GM12875 (cell line): ENCODE measurements around the gene FGFR3.

Experiments
- H3K4me3 ChIP-seq: one replicate; pipeline ENCODE4 v1.5.1; 2011; ENCODE audit warnings: low read depth, low read length, control low read depth
- TF ChIP-seq, protein P1 (sequence below): IDR thresholded peaks from 2 replicates; pipeline ENCODE4 v1.5.1; 2011; ENCODE audit warnings: low read depth, mild to moderate bottlenecking, control low read depth, inconsistent platforms, low read length, moderate library complexity, borderline replicate concordance; ENCODE audit not compliant: insufficient read depth

Gene FGFR3

DNA sequence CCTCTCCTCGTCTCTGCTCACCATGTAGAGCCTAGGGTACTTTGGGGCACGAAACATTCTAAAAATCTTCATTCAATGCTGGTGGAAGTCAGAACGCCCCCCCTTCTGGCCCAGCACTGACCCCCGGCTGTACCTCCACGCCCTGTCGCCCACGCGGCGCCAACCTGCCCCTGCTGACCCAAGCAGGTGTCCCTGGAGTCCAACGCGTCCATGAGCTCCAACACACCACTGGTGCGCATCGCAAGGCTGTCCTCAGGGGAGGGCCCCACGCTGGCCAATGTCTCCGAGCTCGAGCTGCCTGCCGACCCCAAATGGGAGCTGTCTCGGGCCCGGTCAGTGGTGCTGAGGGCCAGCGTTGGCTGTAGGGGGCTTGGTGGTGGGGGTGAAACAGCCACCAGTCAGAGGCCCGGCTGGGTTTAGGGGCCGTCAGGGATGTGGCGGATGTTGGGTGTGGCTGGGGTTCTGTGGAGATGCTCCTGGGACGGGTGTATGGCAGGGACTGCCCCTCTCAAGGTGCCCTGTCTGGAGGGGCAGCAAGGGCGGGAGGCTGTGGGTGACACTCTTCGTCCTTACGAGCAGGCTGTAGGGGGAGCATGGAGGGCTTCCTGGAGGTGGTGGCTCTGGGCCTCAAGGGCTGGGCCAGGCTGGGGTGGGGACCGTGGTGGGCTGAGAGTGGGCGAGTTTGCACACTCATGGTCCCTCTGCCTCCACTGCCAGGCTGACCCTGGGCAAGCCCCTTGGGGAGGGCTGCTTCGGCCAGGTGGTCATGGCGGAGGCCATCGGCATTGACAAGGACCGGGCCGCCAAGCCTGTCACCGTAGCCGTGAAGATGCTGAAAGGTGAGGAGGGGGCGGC lies 11.8 kb downstream of the FGFR3 start:
- TF ChIP-seq, protein P1, sequence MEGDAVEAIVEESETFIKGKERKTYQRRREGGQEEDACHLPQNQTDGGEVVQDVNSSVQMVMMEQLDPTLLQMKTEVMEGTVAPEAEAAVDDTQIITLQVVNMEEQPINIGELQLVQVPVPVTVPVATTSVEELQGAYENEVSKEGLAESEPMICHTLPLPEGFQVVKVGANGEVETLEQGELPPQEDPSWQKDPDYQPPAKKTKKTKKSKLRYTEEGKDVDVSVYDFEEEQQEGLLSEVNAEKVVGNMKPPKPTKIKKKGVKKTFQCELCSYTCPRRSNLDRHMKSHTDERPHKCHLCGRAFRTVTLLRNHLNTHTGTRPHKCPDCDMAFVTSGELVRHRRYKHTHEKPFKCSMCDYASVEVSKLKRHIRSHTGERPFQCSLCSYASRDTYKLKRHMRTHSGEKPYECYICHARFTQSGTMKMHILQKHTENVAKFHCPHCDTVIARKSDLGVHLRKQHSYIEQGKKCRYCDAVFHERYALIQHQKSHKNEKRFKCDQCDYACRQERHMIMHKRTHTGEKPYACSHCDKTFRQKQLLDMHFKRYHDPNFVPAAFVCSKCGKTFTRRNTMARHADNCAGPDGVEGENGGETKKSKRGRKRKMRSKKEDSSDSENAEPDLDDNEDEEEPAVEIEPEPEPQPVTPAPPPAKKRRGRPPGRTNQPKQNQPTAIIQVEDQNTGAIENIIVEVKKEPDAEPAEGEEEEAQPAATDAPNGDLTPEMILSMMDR, result no peak
- no peak overlapping the region for H3K4me3 ChIP-seq

DNA sequence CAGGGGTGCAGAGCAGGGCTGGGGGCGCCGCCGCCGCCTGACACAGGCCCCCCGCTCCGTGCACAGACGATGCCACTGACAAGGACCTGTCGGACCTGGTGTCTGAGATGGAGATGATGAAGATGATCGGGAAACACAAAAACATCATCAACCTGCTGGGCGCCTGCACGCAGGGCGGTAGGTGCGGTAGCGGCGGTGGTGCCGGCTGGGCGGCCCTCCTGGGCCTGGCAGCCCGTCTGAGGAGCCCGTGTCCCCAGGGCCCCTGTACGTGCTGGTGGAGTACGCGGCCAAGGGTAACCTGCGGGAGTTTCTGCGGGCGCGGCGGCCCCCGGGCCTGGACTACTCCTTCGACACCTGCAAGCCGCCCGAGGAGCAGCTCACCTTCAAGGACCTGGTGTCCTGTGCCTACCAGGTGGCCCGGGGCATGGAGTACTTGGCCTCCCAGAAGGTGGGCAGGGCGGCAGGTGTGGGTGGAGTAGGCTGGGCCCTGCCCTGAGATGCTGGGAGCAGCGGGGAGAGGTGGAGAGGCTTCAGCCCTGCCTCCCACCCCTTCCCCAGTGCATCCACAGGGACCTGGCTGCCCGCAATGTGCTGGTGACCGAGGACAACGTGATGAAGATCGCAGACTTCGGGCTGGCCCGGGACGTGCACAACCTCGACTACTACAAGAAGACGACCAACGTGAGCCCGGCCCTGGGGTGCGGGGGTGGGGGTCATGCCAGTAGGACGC lies 12.6 kb downstream of the FGFR3 start:
- TF ChIP-seq, protein P1, result no peak
- H3K4me3 ChIP-seq, result no peak overlapping the region

DNA sequence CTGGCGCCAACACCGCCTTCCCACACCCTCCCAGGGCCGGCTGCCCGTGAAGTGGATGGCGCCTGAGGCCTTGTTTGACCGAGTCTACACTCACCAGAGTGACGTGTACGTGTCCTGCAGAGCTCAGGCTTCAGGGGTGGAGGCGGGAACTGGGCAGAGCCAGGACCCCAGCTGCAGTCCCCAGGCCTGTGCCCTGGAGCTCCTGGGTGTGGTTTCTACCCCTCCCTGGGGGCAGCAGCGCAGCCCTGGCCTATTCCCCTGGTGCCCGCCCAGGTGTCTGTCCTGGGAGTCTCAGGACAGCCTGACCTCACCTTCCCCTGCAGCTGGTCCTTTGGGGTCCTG lies 13.1 kb downstream of the FGFR3 start:
- no peak overlapping the region for H3K4me3 ChIP-seq
- TF ChIP-seq, protein P1, result no peak

DNA sequence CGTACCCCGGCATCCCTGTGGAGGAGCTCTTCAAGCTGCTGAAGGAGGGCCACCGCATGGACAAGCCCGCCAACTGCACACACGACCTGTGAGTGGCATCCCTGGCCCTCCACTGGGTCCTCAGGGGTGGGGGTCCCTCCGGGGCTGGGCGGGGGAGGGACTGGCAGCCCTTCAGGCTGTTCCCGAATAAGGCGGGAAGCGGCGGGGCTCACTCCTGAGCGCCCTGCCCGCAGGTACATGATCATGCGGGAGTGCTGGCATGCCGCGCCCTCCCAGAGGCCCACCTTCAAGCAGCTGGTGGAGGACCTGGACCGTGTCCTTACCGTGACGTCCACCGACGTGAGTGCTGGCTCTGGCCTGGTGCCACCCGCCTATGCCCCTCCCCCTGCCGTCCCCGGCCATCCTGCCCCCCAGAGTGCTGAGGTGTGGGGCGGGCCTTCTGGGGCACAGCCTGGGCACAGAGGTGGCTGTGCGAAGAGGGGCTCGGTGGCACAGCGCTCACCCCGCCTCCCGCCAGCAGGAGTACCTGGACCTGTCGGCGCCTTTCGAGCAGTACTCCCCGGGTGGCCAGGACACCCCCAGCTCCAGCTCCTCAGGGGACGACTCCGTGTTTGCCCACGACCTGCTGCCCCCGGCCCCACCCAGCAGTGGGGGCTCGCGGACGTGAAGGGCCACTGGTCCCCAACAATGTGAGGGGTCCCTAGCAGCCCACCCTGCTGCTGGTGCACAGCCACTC lies 13.7 kb downstream of the FGFR3 start:
- H3K4me3 ChIP-seq, result no peak overlapping the region
- TF ChIP-seq, protein P1, result no peak

DNA sequence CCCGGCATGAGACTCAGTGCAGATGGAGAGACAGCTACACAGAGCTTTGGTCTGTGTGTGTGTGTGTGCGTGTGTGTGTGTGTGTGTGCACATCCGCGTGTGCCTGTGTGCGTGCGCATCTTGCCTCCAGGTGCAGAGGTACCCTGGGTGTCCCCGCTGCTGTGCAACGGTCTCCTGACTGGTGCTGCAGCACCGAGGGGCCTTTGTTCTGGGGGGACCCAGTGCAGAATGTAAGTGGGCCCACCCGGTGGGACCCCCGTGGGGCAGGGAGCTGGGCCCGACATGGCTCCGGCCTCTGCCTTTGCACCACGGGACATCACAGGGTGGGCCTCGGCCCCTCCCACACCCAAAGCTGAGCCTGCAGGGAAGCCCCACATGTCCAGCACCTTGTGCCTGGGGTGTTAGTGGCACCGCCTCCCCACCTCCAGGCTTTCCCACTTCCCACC lies 14.3 kb downstream of the FGFR3 start:
- no peak overlapping the region for H3K4me3 ChIP-seq
- TF ChIP-seq, protein P1, result no peak

DNA sequence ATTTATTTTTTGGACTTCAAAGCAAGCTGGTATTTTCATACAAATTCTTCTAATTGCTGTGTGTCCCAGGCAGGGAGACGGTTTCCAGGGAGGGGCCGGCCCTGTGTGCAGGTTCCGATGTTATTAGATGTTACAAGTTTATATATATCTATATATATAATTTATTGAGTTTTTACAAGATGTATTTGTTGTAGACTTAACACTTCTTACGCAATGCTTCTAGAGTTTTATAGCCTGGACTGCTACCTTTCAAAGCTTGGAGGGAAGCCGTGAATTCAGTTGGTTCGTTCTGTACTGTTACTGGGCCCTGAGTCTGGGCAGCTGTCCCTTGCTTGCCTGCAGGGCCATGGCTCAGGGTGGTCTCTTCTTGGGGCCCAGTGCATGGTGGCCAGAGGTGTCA lies 15.3 kb downstream of the FGFR3 start:
- no peak overlapping the region for H3K4me3 ChIP-seq
- TF ChIP-seq, protein P1, result no peak
